ENCODE data around the gene HEATR5A. TPM values are rescaled to one million over a fixed set of nuclear protein-coding genes. Genes with fewer than 3 reads are reported as not detected.

HEATR5A gene
- total and polyA plus RNA-seq, 2 of the 13 experiments (the other 11 are each of a cell fraction or from before 2014, with no cell fraction given) = 36.4 to 105 TPM

GRCh38 chr14:31256534-31257243 lies 163.7 kb downstream of the HEATR5A start (continued):
- TF ChIP-seq HMGXB4 (CRISPR knock-in tag; IDR thresholded peaks at IDR 0.05; ENCODE audit: borderline replicate concordance in 1 of 2, low read depth in 1 of 2) (no peak), ZNF17 (CRISPR knock-in tag; IDR thresholded peaks at IDR 0.05) (no peak), ZNF282 (IDR thresholded peaks at IDR 0.05; ENCODE audit: partially characterized antibody) (no peak), ZNF513 (CRISPR knock-in tag; conservative IDR thresholded peaks at IDR 0.05) (no peak), ZNF713 (CRISPR knock-in tag; IDR thresholded peaks at IDR 0.05) (no peak), NR0B2 (CRISPR knock-in tag; IDR thresholded peaks at IDR 0.05) (no peak), ZC3H4 (CRISPR knock-in tag; IDR thresholded peaks at IDR 0.05; ENCODE audit: borderline replicate concordance) (no peak), ZNF263 (CRISPR knock-in tag; IDR thresholded peaks at IDR 0.05) (no peak; the same call in 1 of the 2 replicates), ZFP41 (CRISPR knock-in tag; IDR thresholded peaks at IDR 0.05; ENCODE audit: borderline replicate concordance) (no peak), KLF12 (CRISPR knock-in tag; IDR thresholded peaks at IDR 0.05; ENCODE audit: borderline replicate concordance) (no peak), TOPORS (CRISPR knock-in tag; IDR thresholded peaks at IDR 0.05) (no peak), BRCA1 (CRISPR knock-in tag; IDR thresholded peaks at IDR 0.05) (no peak), BCL3 (CRISPR knock-in tag; IDR thresholded peaks at IDR 0.05) (no peak; the same call in 1 of the 2 replicates), ZNF562 (CRISPR knock-in tag; IDR thresholded peaks at IDR 0.05; ENCODE audit: borderline replicate concordance) (no peak), PLSCR1 (CRISPR knock-in tag; IDR thresholded peaks at IDR 0.05; ENCODE audit: borderline replicate concordance) (no peak), GTF3A (CRISPR knock-in tag; conservative IDR thresholded peaks at IDR 0.05) (no peak), ZBTB20 (CRISPR knock-in tag; IDR thresholded peaks at IDR 0.05; ENCODE audit: borderline replicate concordance, low read depth) (no peak), KMT2B (CRISPR knock-in tag; IDR thresholded peaks at IDR 0.05) (no peak), CHD2 (IDR thresholded peaks at IDR 0.05; ENCODE audit: low read depth, low read length) (no peak), DMAP1 (CRISPR knock-in tag; IDR thresholded peaks at IDR 0.05) (no peak), XRCC5 (optimal IDR thresholded peaks at IDR 0.05; ENCODE audit: low read length) (no peak), ZNF556 (CRISPR knock-in tag; IDR thresholded peaks at IDR 0.05; ENCODE audit: borderline replicate concordance) (no peak)
